ENCODE data around the gene PUM2.

Gene PUM2

DNA sequence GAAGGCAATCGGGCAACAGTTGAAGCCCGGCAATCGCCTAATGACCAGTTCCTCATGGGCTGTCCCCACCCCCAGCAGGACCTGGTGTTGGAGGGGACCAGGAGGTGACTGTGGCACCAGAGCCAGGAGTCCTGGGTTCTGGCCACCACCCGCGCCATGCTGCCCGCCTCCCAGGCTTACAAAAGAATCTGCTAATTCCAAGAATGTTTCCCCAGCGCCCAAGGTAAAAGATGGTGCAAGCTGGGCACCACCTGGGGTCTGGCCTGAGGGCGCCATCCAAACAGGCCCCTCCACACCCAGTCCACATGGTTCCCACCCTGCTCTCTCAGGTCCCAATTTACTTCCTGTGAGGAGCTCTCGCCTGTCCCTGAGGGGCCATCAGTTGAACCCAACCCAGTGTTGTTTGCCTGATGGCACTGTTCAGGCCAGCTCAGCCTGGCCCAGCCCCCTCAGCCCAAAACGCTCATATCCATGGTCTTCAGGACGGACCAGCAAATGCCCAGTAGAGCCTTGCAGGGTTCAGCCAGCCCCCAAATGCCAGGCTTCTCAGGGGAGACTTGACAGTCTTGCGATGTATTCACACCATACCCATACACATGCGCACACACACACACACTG, 130.8 kb downstream of the PUM2 start:
- in situ Hi-C loops (cut with MboI; ENCODE audit: low sequenced_read_pairs): no loop called here

DNA sequence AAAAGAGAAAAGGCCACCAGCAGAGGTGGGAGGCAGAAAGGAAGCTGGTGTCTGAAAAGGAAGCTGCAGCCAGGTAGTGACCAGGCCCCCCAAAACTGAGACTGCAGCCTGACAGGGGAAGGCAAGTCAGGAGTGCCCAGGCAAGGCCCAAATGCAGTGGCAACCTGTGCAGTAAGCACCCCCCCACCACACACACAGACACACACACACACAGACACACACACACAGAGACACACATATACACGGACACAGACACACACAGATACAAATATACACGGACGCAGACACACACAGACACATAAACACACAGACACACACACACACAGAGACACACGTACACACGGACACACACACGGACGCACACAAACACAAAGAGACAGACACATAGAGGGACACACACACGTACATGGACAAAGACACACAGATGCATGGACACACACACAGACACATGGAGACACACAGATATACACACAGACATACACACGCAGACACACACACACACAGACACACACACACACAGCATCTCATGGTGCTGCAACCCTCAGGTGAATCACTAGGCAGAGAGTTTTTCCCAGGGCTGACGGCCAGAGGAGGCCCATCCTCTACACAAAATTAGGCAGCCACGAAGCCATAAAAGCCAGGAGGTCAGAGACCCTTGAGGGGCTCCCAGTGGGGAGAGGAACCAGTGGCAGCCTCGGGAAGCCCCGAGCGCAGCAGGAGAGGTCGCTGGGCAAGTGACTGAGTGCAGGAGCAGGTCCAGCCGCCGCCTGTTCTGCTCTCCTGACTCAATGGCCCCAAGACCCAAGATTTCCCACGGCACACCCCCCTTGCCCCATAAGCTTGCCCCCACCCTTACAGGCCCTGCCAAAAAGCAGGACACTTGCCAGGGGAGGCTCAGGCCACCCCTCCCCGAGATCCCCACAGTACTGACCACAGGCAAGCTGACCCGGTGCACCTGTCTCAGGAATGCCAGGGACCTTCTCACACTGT, 132.0 kb downstream of the PUM2 start:
- in situ Hi-C loops (cut with MboI; ENCODE audit: low sequenced_read_pairs): no loop called here

DNA sequence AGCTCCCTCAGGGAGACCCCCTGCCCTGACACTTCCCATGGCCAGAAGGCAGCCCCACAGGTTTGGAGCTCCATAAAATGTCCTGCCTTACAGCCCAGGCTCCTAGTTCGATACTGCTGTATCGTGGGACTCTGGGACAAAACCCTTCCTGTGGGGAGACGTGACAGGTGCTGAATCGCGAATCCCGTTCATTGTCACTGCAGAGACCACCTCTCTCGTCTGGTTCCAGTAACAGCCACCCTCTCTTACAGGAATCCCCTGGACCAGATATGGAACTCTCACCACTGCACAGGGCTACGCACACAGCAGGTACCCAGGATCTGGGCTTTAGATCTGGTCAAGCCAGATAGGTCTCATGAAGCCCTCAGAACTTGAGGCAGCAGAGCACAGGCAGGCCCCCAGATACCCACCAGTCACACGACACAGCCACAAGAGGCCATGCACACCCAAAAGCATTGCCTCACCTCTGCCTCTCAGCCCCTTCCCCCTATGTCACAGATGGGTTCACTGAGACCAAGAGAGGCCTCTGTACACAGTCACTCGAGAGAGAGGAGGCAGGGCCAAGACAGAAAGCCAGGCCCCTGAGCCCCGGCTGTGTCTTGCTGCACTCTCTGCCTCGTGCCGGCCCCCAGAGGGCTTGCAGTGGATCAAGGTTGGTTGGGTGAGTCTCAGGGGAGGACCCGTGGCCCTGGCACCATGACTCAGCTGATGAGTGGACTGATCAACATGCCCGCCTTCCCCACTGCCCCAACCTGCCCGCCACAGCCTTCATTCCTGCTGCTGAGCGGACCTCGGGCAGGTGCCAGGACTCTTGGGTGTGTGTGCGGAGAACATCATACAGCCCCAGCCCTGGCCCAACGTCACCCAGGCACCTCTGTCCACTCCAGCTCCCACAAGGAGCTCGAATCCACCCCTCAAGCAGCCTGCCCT, 133.3 kb downstream of the PUM2 start:
- in situ Hi-C loops (cut with MboI; ENCODE audit: low sequenced_read_pairs): no loop called here

DNA sequence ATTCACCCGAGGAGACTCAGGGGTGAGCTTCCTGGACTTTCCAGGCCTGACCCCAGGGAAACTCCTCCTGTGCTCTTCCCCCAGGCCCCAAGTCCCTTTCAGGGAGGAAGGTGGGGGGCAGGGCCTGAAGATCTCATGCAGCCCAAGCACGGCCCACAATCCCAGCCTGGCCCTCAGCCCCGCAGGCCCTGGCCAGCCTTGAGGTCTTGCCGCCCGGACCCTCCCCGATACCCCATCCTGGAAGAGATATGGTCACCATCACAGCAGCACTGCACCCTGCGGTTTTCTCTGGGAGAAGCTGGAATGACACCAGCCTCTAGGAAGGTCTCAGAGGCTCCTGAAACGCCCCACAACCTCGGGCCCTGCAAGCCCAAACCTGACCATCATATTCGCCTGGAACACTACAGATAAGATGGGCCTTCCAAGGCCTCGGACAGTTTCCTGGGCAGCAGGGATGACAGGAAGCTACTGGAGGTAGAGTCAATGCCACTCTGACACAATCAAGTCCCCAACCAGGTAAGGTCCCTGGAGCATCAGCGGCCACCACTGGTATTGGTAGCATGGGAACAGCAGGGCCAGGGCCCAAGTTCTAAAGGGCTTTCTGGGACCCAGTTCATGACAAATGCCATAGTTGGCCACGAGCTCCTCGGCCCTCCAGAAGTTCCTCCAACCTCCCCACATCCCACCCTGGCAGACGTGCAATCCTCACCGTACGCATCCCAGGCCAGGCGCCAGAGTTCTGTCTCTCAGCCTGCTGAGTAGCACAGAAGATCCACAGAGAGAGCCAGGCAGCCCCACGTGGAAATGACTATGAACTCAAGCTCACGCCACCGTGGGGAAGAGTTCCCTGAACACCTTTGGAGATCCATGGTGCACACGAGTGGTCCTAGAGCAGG, 134.3 kb downstream of the PUM2 start:
- in situ Hi-C loops (cut with MboI; ENCODE audit: low sequenced_read_pairs): no loop called here

DNA sequence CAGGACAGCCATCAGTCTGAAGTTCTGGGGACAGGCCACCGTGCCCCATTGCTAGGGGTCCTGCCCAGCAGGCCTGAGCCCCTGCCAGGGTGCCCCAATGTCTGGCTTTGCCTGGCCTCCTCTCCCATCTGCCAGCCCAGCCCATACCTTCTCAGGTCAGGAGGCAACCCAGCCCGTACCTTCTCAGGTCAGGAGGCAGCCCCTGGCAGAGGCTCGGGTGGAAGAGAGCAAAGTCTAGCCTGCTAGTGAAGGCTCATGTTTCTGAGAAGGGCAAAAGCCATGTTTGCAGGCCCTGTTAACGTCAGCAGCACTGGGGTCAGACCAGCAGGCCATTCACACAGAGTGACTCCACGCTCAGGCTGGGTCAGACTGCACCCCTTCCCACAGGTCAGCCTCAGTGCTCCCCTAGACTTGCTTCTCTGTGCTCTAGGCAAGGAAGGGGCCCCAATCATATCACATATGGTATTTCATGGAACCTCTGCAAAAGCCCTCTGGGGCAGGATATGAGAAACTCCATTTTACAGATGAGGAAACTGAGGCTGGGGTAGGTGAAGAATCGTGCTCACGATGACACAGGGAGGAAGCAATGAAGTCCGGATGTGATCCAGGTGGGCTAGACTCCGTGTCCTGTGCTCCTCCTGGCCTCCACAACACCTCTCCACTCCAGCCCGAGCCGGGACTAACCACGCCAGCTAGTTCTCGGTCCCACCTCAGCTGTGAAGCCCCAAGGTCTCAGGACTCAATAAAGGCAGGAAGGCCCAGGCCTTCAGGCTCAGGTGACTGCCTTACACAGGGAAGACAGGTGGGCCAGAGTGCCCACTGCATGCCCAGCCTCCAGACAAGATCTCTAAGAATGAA, 135.2 kb downstream of the PUM2 start:
- in situ Hi-C loops (cut with MboI; ENCODE audit: low sequenced_read_pairs): no loop called here

DNA sequence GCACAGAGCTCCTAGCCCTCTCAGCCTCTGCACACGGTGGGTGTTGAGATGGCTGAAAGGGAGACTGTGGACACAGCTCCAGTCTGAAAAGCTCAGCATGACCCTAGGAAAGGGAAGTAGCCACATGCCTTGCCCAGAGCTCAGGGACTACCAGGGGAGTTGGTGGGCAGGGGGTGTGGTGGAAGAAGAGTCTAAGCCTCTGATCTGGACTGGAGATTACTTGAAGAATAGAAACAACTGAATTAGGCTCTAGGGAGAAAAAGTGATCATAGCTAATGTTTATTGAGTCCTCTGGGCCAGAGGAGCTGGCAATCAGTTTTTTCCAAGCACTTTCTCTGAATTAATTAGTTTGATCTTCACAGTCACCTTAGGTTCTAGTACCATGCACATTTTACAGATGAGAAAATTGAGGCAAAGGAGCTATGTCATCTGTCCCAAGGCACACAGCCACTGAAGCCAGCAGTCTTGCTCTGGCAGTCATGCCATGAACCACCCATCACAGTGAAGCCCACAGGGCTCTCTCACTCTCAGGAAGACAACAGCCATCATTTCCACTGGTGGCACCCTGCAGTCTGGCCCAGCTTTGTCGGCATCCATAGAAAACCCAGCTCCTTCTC, 136.0 kb downstream of the PUM2 start:
- in situ Hi-C loops (cut with MboI; ENCODE audit: low sequenced_read_pairs): no loop called here

DNA sequence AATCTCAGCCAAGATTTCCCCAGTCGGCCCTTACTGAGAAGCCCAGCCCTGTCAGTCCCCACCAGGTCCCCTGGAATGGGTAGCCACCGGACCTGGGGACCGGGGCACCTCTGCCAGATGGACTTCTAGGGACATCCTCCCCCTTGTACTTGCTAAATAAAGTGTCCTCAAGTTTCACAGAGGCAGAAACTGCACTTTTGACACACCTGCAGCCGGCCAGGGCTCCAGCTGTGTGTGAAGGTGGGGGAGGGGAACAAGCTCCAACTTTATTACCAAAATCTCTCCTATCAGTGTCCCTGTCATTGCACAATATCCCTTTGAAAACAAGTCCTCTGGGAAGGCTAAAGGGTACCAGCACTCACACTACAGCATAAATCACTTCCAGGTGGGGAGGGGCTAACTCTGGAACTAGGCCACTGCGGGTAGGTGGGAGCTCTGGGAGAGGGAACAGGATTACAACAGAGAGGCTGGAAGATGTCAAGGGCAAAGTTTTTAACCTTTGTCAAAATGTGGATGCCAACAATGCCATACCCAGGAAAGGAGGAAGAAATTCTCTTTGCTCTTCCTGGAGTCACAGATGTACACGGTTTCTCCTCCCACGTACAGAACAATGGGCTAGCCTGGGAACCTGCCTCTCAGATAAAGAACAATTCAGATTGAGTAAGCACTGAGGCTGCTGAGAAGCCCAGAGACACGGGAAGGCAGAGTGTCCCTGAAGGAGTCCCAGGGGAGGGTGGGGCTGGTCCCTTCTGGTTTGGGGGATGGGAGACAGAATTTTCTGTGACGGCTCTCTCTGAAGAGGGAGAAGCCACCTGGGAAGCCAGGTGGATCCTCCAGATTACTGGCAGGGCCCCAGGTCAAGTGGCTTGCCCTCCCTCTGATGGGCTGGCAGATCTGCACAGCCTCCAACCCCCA, 136.7 kb downstream of the PUM2 start:
- in situ Hi-C loops (cut with MboI; ENCODE audit: low sequenced_read_pairs): no loop called here

DNA sequence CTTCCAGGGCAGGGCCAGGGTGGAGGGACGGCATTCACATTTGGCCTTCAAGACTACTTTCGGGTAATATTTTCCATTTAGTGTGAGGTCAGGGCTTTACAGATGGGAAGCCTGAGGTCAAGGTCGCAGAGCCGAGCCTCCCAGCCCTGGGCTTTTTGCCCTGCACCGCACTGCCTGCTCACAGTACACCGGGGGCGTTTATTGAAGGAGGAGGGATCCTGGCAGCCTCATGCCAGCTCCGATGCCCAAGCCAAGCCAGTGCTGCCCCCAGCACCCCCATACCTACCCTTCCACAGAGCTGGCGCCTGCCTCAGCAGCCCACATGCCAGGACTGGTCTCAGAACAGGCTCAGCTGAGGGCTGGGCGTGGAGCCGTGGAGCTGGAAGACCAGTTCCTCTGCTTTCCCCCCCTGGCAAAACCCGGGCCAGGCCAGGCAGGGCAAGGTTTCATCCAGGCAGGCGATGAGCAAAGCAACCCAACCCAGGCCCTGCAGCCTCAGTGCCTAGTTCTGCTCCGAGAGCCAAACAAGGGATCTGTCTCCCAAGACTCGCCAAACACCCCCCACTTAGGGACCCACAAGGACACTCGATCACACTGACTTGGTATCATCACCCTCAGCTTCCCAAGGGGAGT, 137.7 kb downstream of the PUM2 start:
- in situ Hi-C loops (cut with MboI; ENCODE audit: low sequenced_read_pairs): no loop called here

DNA sequence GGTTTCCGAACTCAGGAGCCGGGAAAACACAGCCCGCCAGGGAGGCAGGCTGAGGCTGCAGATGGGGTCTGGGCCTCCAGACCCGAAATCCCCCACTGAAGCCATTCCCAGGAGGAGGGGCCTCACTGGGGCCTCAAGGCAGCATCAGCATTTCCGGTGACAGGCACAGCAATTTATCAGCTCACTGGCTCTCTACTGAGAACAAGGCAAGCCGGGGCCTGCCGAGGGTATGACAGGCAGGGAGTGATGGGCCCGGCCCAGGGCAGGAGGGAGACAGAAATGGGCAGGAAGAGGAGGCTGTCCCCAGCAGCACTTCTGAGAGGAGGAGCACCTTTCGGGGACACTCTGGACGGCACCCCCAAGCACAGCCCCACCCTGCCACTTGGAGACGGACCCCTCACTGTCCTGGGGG, 138.2 kb downstream of the PUM2 start:
- in situ Hi-C loops (cut with MboI; ENCODE audit: low sequenced_read_pairs): no loop called here

DNA sequence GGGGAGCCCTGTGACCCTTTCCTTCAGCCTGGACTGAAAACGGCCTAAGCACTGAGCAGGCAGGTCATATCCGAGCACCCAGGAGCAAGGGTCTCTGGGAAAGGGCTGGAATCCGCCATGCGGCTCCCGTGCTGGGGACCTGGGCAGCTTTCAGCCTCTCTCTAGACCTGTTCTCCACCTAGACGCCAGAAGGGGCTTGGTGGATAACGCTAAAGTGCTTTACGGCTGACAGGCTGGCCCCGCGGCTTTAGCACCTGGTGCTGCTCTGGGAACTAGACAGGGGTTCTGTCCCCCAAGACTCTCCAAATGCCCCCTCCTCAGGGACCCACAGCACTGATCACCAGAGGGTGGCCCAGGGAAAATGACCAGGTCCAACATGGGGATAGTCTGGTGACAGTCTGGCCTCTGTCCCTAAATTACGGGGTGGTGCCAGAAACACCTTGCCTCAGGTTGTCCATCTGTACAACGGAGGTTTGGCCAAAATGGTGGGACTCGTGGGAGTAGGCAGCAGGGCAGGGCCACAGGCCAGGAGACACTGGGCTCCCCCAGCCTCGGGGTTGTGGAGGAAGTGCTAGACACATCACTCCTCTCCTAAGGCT, 138.7 kb downstream of the PUM2 start:
- in situ Hi-C loops (cut with MboI; ENCODE audit: low sequenced_read_pairs): no loop called here

DNA sequence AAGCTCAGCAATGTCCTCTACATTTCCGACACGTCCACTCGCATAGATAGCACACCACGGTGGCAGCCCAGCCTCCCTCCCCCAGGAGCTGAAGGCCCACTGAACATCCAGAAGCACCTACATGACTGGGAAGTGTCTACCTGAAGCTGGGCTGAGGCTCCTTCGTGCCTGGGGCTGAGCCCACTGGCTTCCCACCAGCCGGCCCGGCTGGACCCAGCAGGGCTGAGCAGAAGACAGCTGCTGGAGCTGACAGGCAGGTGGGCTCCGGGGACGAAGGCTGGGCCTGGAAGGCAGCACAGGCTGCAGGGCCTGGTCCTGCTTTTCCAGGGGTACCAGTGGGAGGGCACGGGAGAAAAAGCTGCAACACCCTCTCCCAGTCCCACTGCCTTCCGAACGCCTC, 139.2 kb downstream of the PUM2 start:
- in situ Hi-C loops (cut with MboI; ENCODE audit: low sequenced_read_pairs): no loop called here

DNA sequence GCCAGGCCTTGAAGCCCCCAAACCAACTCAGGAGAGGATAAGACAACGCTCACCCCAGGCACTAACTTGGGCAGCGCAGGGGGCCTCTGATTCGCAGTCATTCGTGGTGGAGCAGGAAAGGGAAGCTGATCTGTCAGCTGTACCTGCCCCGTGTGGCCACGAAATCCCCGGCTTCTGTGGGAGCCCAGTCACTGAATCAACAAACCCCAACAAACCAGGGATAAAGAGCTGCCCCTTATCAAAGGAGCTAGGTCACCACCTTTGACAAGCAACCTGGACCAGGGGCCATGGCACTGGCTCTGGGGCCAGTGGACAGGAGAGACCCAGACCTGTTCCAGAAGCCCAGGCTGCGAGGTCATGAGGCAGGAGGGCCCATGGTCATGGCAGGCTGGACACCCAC, 140.2 kb downstream of the PUM2 start:
- in situ Hi-C loops (cut with MboI; ENCODE audit: low sequenced_read_pairs): no loop called here

DNA sequence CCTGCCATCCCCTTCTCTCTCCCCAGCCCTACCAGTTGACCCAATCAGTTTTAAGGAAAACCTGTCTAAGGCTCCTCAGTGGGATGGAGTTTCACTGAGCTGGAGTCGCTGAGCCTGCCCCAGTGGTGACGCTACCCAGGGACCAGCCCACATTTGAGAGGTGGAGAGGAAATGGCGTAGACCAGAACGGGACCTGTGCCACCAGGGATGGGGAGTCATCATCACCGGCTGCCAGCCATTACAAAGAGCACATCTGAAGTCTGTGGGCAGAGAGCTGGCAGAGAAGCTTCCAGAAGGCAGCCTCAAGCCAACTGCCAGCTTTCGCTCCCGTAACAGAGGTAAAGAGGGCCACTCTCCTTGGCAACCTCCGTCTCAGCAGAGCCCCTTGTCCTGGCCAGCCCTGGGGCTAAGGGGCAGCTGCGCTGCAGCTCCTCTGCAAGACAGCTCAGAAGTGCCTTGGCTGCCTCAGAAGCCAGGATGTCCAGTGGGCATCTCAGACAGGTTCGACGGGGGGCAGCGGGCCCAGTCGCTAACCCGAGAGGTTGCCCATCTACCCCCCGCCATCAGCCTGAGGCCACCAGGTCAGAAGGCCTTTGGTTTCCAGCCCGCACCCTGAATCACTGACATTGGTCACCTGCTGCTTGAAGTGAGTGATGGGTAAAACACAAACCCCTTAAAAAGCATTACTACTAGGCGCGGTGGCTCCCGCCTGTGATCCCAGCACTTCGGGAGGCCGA, 141.1 kb downstream of the PUM2 start:
- in situ Hi-C loops (cut with MboI; ENCODE audit: low sequenced_read_pairs): no loop called here

DNA sequence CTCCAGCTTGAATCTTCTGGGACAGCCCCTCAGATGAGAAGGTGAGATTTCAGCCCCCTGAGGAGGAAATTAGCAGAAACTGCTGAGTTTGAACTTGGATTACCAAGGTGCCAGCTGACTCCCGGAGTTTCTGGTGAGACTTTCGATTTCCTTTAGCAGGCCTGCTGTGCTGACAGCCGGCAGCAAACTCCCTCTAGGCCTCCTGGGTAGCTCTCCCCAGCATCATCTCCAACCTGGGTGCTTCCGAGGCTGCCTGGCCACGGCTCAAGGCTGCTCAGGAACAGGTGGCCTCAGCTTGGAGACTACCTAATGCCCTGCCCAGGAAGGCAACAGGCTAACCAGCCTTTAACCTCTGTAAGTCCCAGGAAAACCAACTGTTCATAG, 142.2 kb downstream of the PUM2 start:
- in situ Hi-C loops (cut with MboI; ENCODE audit: low sequenced_read_pairs): no loop called here

DNA sequence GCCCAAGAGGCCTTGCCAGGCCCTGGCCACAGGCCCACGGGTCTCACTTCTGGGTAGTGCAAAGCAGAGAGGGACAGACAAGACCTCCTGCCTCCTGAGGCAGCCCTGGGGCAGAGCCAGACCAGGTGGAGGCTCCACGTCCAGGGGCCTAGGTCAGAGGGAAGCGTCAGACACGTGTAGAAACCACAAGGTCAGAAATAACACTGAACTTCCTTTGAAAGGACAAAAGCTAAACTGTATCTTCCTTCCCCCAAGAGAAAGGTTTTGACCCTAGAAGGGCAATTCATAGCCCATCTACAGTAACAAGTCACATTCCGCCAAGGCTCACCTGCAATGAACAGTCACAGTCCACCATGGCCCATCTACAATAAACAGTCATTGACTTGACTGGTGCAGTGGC, 143.6 kb downstream of the PUM2 start:
- in situ Hi-C loops (cut with MboI; ENCODE audit: low sequenced_read_pairs): no loop called here

DNA sequence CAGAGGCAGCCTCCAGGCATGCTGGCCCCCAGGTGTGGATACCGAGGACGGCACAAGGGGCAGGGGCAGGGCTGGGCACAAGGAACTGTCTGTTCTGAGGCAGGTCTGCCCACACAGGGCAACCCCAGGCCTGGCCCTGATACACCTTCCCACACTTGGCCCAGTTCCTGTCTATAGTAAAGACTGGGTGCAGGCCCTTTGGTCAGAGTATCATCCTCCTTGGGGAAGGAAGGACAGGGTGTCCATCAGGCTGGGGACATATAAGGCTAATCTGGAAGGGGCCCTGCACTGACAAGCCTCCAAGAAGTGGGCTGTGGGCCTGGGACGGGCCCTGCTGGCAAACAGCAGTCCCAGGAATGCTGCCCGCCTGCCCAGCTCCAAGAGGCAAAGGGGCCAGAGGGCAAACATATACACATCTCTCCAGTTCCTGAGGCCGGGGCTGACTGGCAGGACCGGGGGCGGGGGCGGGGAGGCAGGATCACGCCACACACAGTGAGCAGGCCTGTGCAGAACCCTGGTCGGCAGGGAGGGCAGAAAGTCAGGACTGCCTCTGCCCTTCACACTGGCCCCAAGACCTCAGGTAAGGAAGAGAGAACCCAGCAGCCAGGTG, 144.6 kb downstream of the PUM2 start:
- in situ Hi-C loops (cut with MboI; ENCODE audit: low sequenced_read_pairs): no loop called here

Data from HL-60/S4 treated with retinoic acid at 250 ng/mL for 4 days and 3 days (cell line).